Hepatic stellate cell (primary cell): Measurements from ENCODE around the gene EXOSC7.

Experiments
- DNase-seq: peaks from one replicate; pipeline ENCODE4 v3.0.0; 2011; ENCODE audit warnings: low spot score

EXOSC7 gene

DNA sequence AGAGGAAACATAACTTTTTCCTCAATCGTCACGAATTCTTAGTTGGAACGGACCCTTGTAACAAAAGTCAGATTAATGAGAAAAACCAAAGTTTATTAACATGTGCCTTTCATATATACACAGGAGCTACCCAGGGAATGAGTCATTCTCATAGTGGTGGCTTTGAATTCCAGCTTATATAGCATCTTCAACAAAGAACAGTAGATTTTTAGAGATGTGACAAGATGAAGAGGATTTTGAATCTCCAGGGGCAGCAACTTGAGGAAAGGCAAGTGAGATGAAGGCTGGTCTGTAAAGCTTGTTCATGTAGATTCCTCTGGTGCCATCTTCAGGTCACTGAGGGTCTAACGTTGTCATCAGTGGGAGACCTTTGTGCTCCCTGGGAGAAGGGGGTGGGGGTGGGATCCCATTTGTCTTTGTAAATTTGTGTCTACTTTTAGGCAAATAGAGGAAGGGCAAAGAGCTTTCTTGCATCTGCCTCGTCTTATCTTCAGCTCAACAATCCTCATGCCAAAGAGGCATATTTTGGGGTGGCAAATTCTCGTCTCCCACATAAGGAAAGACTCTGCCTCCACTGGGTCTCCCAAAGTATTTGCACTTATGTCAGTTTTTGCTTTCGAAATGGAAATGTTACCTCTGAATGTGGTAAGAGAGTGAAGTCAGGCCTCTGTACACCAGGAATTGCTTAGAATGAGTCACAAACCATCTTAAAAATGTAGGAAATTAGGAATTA, 79.5 kb downstream of the EXOSC7 start:
- DNase-seq = no peak

DNA sequence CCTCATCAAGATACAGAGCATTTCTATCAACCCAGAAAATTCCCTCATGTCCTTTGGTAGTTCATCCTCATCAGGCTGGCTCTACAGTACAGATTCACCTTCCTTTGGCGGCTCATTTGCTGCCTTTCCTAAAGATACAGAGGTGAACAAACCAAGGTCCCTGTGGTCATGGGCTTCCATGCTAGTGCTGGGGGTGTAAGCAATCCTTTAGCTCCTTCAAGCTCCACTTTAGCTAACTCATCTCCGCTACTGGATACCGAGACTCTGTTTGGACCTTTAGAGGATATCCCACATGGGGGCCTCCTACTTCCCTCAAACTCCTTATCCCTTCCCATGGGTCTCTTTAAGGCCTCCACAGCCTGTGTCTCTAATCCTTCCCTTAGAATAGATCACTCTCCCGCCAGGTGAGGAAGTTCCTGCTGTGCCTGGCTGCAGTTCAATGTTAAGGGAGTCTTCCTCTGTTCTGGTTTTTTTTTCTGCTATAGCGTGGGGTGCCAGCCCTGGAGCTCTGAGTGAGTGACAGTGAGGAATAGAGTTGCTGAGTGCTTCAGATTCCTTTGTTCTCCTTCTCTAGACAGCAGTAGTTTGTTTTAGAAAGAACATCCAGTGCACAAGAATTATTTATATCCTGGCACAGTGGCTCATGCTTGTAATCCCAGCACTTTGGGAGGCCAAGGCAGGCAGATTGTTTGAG, 80.7 kb downstream of the EXOSC7 start:
- DNase-seq = no peak

DNA sequence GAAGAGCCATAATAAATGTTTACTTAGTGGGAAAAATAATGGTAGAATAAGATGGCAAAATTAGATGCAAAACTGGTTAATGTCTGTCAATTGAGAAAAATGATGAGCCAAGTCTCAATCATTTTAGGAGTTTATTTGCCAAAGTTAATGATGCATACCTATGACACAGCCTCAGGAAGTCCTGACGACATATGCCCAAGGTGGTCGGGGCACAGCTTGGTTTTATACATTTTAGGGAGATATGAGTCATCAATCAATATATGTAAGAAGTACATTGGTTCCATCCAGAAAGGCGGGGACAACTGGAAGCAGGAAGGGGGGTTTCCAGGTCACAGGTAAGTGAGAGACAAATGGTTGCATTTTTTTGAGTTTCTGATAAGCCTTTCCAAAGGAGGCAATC, 81.5 kb downstream of the EXOSC7 start:
- DNase-seq = no peak

DNA sequence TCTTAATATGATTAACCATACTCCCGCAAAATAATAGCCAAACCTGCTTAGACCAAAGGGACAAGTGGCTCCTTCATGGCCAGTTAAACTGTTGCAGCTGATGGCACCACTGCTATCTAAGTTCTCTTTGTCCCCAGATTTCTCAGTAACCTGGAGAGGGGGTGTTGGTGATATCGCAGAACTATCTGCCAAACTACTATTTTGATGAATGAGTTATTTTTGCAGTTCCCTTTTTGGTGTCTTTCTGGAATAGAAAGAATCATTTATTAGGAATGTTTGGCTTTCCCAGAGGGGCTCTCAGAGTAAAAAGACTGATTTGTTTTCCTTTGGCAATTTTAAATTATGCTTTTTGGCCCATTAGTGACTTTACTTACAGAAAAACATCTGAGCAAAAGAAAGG, 83.1 kb downstream of the EXOSC7 start:
- DNase-seq = no peak

DNA sequence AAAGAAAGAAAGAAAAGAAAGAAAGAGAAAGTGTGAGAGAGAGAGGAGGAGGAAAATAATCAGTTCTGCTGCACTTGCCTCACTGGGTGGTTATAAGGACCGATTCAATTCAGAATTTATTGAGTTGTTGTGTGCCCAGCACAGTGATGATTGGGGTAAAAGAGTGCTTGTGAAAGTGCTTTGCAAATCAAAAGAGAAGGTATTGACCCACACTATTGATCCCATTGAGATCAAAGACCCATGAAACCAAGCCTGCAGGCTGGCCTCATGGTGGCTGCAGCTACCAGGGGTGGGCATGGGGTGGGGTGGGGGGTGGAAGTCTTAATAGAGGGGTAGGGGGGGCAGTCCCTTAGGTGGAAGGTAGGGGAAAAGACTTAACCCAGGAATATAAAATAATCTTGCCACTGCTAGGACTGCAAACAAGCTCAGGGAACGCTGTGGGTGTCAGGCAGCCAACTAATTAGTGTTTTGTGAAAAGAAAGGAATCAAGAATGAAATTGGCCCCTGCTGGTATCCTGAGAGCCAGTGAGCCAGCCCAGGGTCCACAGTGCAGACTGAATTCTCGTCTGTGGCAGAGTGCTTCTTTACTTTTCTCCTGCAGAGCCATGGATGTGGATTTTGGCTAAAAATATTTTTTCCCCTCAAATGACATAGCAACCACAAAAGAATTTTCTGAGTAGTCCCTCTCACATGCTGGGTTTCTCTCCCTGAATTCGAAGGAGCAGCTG, 84.3 kb downstream of the EXOSC7 start:
- no peak for DNase-seq
